ENCODE results near the gene PRDM16. TPM values are rescaled to one million over a fixed set of nuclear protein-coding genes. Genes with fewer than 3 reads are reported as not detected.

The PRDM16 gene
- total RNA-seq, 1 experiment from 2014 or later: 0.95 TPM

DNA sequence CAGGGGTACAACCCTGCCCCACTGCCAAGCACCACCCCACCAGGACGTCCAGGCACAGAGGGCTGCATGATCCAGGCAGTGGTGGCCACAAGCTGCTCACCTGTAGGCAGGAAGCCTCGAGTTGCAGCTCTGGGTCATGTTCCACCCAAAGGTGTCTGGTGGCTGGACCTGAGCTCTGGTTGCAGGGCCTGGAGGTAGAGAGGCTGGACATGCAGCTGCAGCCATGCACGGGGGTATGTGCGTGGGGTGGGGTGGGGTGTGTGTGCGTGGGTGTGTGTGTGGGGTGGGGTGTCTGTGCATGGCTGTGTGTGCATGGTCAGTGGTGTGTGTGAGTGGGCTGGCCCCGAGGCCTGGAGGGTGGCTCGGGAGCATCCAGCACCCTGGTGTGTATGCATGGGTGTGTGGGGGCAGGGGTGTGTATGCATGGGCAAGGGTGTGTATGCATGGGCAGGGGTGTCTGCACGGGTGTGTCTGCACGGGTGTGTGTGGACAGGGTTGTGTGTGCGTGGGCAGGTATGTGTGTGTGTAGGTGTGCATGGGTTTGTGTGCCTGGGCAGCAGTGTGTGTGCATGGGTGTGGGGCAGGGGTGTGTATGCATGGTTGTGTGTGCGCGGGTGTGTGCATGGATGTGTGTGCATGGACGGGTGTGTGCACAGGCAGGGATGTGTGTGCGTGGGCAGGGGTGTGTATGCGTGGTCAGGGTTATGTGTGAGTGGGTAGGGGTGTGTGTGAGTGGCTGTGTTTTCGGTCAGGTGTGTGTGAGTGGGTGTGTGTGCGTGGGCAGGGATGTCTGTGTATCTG, 401.0 kb downstream of the PRDM16 start:
- DNase-seq: no peak
- Histone ChIP-seq H3K27me3 (no peaks in the 10 kb centered on the region), H3K4me3 (no peak overlapping the region), H3K9me3 (no peaks in the 10 kb centered on the region), H3K36me3 (no peaks in the 10 kb centered on the region)

DNA sequence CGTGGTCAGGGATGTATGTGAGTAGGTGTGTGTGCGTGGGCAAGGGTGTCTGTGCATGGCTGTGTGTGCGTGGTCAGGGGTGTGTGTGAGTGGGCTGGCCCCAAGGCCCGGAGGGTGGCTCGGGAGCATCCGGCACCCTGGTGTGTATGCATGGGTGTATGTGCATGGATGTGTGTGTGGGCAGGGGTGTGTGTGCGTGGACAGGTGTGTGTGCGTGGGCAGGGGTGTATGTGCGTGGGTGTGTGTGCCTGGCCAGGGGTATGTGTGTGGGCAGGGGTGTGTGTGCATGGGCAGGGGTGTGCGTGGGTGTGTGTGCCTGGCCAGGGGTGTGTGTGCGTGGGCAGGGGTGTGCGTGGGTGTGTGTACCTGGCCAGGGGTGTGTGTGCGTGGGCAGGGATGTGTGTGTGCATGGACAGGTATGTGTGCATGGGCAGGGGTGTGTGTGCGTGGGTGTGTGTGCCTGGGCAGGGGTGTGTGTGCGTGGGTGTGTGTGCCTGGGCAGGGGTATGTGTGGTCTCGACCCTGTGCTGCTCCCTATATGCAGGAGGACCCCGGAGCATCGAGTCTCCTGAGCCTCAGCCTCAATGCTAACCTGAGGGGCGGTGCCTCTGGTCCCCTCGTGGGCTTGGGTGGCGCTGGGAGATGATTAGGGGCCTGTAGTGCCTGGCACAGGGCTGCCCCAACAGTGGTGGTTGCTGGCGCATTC, 401.8 kb downstream of the PRDM16 start:
- Histone ChIP-seq H3K27me3 (no peaks in the 10 kb centered on the region), H3K36me3 (no peaks in the 10 kb centered on the region), H3K4me3 (no peak overlapping the region), H3K9me3 (no peaks in the 10 kb centered on the region)
- DNase-seq: no peak

GRCh38 chr1:3471356-3472087, 402.5 kb downstream of the PRDM16 start:
- Histone ChIP-seq H3K36me3 (no peaks in the 10 kb centered on the region), H3K4me3 (no peak overlapping the region), H3K9me3 (no peaks in the 10 kb centered on the region), H3K27me3 (no peaks in the 10 kb centered on the region)
- DNase-seq: no peak

- H3K4me3 ChIP-seq: no peak overlapping the region
- no peak for DNase-seq
- no peaks in the 10 kb centered on the region for H3K9me3 ChIP-seq
- H3K27me3 ChIP-seq: no peaks in the 10 kb centered on the region
- H3K36me3 ChIP-seq: no peaks in the 10 kb centered on the region
Observed at GRCh38 chr1:3472088-3472850, 403.3 kb downstream of the PRDM16 start.

DNA sequence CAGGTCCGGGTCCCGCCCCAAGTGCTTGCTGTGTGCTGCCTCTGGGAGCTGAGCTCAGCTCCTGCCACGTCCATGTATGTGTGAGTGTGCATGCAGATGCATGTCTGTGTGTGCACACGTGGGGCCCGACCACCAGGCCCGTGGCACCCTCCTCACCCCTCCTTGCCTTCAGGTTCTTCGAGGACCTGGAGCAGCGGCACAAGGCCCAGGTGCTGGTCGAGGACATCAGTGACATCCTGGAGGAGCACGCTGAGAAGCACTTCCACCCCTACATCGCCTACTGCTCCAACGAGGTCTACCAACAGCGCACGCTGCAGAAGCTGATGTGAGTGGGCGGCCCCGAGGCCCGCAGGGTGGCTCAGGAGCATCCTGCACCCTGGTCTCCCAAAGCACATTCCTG, 403.9 kb downstream of the PRDM16 start:
- no peak for DNase-seq
- H3K4me3 ChIP-seq: no peak overlapping the region

DNA sequence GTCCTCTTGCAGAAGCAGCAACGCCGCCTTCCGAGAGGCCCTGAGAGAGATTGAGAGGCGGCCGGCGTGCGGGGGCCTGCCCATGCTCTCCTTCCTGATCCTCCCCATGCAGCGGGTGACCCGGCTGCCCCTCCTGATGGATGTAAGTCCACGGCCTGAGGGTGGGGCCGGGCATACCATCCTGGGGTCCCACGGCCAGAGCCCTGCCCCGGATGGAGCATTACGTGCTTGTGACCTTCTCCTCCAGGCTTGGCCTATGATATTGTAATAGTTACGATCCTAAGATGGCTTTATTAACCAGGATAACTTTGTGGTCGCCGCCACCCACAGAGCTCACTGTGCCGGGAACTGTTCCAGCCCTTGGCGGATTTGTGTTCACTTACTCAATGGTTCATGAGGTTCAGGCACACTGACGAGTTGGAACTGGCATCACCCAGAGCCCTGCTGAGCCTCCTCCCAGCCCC, 404.4 kb downstream of the PRDM16 start:
- H3K36me3 ChIP-seq: no peaks in the 10 kb centered on the region
- DNase-seq: peak; percentile 94
- H3K9me3 ChIP-seq: no peaks in the 10 kb centered on the region

More for the DNA sequence above, 403.9 kb downstream of the PRDM16 start:
- H3K9me3 ChIP-seq: no peaks in the 10 kb centered on the region
- H3K36me3 ChIP-seq: no peaks in the 10 kb centered on the region
- no peaks in the 10 kb centered on the region for H3K27me3 ChIP-seq

DNA sequence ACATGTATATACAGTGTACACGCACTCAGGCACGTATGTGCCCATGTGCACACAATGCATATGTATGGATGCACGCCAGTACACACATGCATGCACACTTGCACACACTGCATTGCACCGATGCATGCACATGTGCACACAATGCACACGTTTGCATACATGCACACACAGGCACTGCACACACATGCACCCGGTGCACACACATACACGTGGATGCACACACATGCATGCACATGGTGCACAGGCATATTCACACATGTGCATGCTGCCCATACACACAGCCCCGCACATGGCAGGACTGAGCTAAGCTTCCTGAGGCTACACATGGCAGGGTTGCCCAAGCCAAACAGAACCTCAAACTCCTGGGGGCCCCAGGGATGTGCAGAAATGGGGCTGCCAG, 405.0 kb downstream of the PRDM16 start:
- Histone ChIP-seq H3K27me3 (no peaks in the 10 kb centered on the region), H3K36me3 (no peaks in the 10 kb centered on the region), H3K4me3 (no peak overlapping the region), H3K9me3 (no peaks in the 10 kb centered on the region)
- no peak for DNase-seq

More for the DNA sequence above, 404.4 kb downstream of the PRDM16 start:
- no peaks in the 10 kb centered on the region for H3K27me3 ChIP-seq
- no peak overlapping the region for H3K4me3 ChIP-seq

DNA sequence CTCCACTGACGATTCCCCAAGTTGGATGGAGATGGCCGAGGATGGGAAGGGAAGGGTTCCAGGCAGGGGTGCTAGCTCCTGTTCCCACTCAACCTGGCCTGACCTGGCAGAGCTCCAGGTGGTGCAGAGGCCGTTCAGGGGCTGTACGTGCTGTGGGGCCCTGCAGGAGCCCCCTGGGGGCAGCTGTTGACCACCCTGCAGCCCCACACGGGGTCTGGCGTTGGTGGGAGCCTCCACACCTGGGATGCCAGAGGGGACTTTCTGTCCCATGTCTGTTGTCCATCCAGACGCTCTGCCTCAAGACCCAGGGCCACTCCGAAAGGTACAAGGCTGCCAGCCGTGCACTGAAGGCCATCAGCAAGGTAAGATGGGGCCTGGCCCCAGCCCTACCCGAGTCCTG, 405.4 kb downstream of the PRDM16 start:
- Histone ChIP-seq H3K36me3 (no peaks in the 10 kb centered on the region), H3K27me3 (no peaks in the 10 kb centered on the region), H3K4me3 (no peak overlapping the region), H3K9me3 (no peaks in the 10 kb centered on the region)
- no peak for DNase-seq

DNA sequence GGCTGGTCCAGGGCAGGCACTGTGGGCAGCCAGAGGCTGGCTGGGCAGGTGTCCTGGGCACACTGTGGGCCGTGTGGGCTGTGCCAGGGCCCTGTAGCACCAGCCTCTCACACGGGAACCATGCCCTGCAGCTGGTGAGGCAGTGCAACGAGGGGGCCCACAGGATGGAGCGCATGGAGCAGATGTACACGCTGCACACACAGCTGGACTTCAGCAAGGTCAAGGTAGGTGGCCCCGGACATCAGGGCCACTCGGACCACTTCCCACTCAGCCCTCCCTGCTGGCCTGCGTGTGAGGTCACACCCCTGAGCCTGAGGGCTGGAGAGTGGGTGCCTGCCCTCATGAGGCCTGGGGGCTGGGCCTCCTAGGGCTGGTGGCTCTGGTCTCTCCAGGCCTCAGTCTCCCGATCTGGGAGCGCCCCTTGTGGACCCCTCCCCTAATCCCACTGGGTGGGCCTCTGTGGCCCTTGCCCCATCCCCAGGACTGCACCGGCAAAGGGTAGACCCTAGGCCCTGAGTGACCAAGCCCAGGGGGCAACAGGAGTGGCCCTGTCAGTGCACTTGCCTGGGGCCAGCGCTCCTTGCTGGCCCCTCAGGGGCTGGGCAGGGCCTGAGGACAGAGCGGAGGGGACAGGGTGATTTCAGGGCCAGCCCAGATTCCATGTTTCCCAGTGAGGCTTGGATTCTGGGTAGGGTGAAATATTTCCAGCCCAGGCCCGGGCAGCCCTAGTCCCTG, 407.0 kb downstream of the PRDM16 start:
- Histone ChIP-seq H3K9me3 (no peaks in the 10 kb centered on the region), H3K27me3 (no peaks in the 10 kb centered on the region), H3K36me3 (no peaks in the 10 kb centered on the region), H3K4me3 (no peak overlapping the region)
- DNase-seq: no peak

DNA sequence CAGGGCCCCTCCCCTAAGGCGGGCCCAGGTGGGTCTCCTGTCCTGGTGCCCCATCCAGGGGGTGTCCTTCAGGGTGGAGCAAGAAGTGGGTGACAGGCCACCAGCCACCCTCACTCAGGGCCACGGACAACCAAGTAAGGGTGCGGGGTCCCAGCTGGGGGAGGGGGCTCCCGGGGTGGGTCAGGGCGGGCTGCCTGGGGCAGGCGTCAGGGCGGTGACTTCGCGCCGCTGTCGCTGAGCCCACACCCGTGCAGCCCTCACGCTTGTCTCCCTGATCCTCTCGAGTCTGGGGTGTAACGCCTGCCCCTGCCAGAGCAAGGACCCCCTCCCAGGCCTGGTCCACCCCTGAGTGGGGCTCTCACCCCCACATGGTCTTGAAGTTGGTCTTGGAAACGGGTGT, 407.7 kb downstream of the PRDM16 start:
- DNase-seq: no peak
- H3K9me3 ChIP-seq: no peaks in the 10 kb centered on the region
- no peaks in the 10 kb centered on the region for H3K36me3 ChIP-seq
- no peak overlapping the region for H3K4me3 ChIP-seq
- no peaks in the 10 kb centered on the region for H3K27me3 ChIP-seq

DNA sequence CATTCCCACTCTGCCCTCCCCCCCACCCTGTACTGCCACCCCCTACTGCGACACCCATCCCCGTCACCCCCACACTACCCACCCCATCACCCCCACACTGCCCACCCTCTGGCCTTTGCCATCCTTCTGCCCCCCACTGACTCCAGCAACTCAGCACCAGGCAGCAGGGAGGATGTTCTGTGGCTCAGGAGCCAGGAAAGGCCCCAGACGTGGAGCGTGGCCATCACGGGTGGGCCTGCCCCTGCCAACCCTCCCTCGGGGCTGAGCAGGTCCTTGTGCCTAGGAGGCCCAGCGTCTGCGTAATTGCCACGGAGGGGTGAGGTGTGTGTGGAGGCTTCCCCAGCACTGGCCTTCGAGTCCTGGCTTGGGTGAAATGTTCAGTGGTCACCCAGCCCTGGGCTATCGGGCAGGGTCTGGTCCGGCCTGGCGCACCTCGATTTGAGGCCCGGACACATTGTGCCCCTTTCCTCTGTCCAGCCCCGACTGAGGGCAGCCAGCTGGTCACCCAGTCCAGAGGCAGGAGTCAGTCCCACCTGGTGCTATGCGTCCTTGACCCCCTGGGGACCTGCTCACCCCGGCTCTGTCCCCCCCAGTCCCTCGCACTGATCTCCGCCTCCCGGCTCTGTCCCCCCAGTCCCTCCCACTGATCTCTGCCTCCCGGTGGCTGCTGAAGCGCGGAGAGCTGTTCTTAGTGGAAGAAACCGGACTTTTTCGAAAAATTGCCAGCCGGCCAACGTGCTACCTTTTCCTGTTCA, 408.4 kb downstream of the PRDM16 start:
- no peak overlapping the region for H3K4me3 ChIP-seq
- H3K27me3 ChIP-seq: no peaks in the 10 kb centered on the region
- peak; percentile 70 for DNase-seq
- H3K9me3 ChIP-seq: no peaks in the 10 kb centered on the region
- H3K36me3 ChIP-seq: no peaks in the 10 kb centered on the region

DNA sequence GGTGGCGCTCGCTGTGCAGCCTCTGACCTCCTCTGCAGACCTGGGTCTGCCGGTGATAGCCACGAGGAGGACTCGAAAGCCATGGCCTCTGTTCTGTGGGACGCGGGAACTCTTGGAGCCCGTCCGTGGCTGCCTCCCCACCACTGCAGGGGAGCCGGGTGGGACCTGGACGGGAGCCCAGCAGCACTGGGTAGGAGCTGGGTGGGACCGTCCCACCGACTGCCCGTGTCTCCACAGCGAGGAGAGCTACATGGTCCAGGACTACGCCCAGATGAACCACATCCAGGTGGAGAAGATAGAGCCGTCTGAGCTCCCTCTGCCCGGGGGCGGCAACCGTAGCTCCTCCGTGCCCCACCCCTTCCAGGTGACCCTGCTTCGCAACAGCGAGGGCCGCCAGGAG, 409.2 kb downstream of the PRDM16 start:
- DNase-seq: no peak
- Histone ChIP-seq H3K27me3 (no peaks in the 10 kb centered on the region), H3K4me3 (no peak overlapping the region), H3K9me3 (no peaks in the 10 kb centered on the region), H3K36me3 (no peaks in the 10 kb centered on the region)

- H3K4me3 ChIP-seq: no peak overlapping the region
- DNase-seq: no peak
Observed at GRCh38 chr1:3479511-3480368, 410.7 kb downstream of the PRDM16 start.

DNA sequence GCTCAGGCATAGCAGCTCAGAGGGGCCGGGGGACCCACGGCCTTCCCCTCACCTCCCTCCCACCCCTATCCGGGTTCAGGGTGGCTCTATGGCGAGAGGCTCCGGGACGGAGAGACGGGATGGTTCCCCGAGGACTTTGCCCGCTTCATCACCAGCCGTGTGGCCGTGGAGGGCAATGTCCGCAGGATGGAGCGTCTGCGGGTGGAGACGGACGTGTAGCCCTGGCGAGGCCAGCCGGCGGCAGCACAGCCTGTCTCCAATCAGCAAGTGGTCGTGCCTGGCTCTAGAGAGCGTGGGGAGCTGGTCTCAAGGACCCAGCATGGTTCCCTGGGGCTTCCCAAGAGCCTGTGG, 411.3 kb downstream of the PRDM16 start:
- no peaks in the 10 kb centered on the region; the same call in 1 of the 2 replicates for H3K36me3 ChIP-seq
- no peaks in the 10 kb centered on the region for H3K27me3 ChIP-seq
- DNase-seq: no peak

More at GRCh38 chr1:3479511-3480368, 410.7 kb downstream of the PRDM16 start:
- H3K27me3 ChIP-seq: no peaks in the 10 kb centered on the region
- no peaks in the 10 kb centered on the region for H3K9me3 ChIP-seq
- H3K36me3 ChIP-seq: no peaks in the 10 kb centered on the region; the same call in 1 of the 2 replicates

GRCh38 chr1:3481046-3481445, 412.0 kb downstream of the PRDM16 start:
- Histone ChIP-seq H3K27me3 (no peaks in the 10 kb centered on the region), H3K36me3 (no peaks in the 10 kb centered on the region; the same call in 1 of the 2 replicates), H3K4me3 (no peak overlapping the region), H3K9me3 (no peaks in the 10 kb centered on the region)
- DNase-seq: no peak

More for the DNA sequence above, 411.3 kb downstream of the PRDM16 start:
- Histone ChIP-seq H3K9me3 (no peaks in the 10 kb centered on the region), H3K4me3 (no peak overlapping the region)

All from MG63 (cell line).